ENCODE results near the gene SLC35C1. TPM values are rescaled to one million over a fixed set of nuclear protein-coding genes. Genes with fewer than 3 reads are reported as not detected.

Gene SLC35C1
- total and polyA plus RNA-seq, 2 of the 8 experiments (the other 6 are each of a cell fraction or from before 2014, with no cell fraction given), result 4.6 to 10.6 TPM

DNA sequence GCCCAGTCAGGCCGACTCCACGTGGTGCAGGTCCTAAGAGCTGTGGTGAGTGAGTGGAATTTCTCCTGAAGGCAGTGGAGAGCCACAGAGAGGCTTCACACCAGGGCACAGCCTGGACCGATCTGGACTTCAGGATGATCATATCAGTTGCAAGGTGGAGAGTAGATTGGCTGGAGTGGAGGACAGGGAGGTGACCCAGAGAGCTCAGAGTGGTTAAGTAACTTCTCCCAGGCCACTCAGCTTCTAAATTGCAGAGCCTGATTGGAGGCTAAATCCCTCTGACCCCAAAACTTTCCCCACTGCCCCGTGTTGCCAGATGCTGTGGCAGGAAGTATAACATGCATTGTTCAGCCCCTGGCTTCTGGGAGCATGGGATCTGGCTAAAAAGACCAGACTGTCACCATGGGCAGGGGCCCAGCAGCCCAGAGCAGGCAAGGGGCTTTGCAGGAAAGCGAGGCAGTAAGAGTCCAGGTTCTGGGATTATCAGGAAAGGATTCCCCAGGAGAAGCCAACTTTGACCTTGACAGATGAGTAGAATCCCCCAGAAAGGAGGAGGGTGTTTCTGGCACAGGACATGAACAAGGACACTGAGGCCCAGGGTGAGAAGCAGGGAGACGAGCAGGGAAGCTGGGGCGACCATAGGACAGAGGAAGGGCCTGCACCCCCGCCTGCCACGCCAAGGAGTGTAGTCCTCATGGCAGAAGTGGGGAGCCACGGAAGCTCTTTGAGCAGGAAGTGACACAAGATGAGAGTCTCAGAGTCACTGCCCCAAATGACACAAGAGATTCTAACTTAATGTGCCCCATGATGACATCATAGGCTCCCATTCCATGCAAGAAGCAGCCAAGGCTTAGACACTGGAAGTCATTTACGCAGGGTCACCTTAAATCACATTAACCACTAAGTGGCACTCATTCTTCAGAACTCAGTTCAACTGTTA lies 4.8 kb downstream of the SLC35C1 start:
- peaks cover 2 to 14% of the 10 kb centered on the region in 2 experiments for H4K20me1 ChIP-seq (replicated peaks in 1 of 2; ENCODE audit: control insufficient read depth in 1 of 2, insufficient read depth in 2 of 2, low read length in 2 of 2)
- TF ChIP-seq POU5F1 (IDR thresholded peaks at IDR 0.05; ENCODE audit: low read depth, low read length), result no peak
- no peak for TF ChIP-seq CHD2 (IDR thresholded peaks at IDR 0.05; ENCODE audit: low read length)
- no peak for TF ChIP-seq KDM4A (IDR thresholded peaks at IDR 0.05; ENCODE audit: low read depth, low read length, severe bottlenecking)
- TF ChIP-seq NRF1 (IDR thresholded peaks at IDR 0.05; ENCODE audit: low read depth, low read length), result no peak
- no peak for TF ChIP-seq YY1 (IDR thresholded peaks at IDR 0.05; ENCODE audit: low read depth, low read length)
- TF ChIP-seq BRCA1 (IDR thresholded peaks at IDR 0.05; ENCODE audit: low read depth, low read length), result no peak
- no peak for TF ChIP-seq PHF8 (conservative IDR thresholded peaks at IDR 0.05; ENCODE audit: low read depth, low read length)
- TF ChIP-seq TBP (IDR thresholded peaks at IDR 0.05; ENCODE audit: low read depth, low read length), result no peak
- no peak for TF ChIP-seq GABPA (IDR thresholded peaks at IDR 0.05; ENCODE audit: borderline replicate concordance, insufficient read depth, low read length)
- H3K36me3 ChIP-seq (ENCODE audit: control insufficient read depth in 2 of 4, insufficient read depth in 4 of 4, low read length in 3 of 4), result peaks cover 0 to 9% (median 0%) of the 10 kb centered on the region in 4 experiments; a peak in 3 of 8 replicates
- H2BK20ac ChIP-seq (ENCODE audit: low read length), result no peak overlapping the region
- no peak overlapping the region for H2BK12ac ChIP-seq (ENCODE audit: low read depth, low read length)
- no peak overlapping the region for H4K8ac ChIP-seq (ENCODE audit: extremely low read depth, insufficient read depth, low read length)
- no peak for DNase-seq (ENCODE audit: low read depth in 1 of 2, low spot score in 2 of 2)
- H3K4me3 ChIP-seq (ENCODE audit: extremely low read depth in 1 of 4, insufficient read depth in 2 of 4, low read depth in 3 of 4, low read length in 4 of 4), result no peak overlapping the region
- H2BK120ac ChIP-seq (replicated peaks; ENCODE audit: low read depth, low read length), result no peak overlapping the region
- H3K18ac ChIP-seq (ENCODE audit: extremely low read depth, low read length), result no peak overlapping the region
- peaks cover 6% of the 10 kb centered on the region for H3K79me1 ChIP-seq (ENCODE audit: low read depth, low read length)
- H3K14ac ChIP-seq (ENCODE audit: insufficient read length), result no peak overlapping the region
- H3K23ac ChIP-seq (ENCODE audit: insufficient read length), result no peak overlapping the region
- H2BK5ac ChIP-seq (ENCODE audit: low read depth, low read length), result no peak overlapping the region
- no peak overlapping the region for H3K4ac ChIP-seq (replicated peaks; ENCODE audit: insufficient read length, low read depth, low read length)
- POLR2A ChIA-PET (ENCODE audit: partially characterized antibody), result interaction anchor here (0.8 kb wide), 1 partner anchor 23 kb away, joined by 3 read pairs; no protein-coding TSS in a partner anchor
- no peak for FAIRE-seq
- no peak overlapping the region for H2AK5ac ChIP-seq (ENCODE audit: low read depth, low read length)
- no peaks in the 10 kb centered on the region for H3K27me3 ChIP-seq (replicated peaks in 1 of 4; ENCODE audit: control insufficient read depth in 3 of 4, extremely low read depth in 1 of 4, insufficient read depth in 3 of 4, low read length in 3 of 4)
- H3K56ac ChIP-seq (replicated peaks; ENCODE audit: insufficient read length, low read depth, low read length), result no peak overlapping the region
- peaks cover 9% of the 10 kb centered on the region; the same call in 1 of the 2 replicates for H3K23me2 ChIP-seq (ENCODE audit: low read depth, low read length)
- H2BK15ac ChIP-seq (ENCODE audit: low read length), result no peak overlapping the region
- no peak overlapping the region for H4K91ac ChIP-seq (replicated peaks; ENCODE audit: insufficient read length, low read length)
- no peak overlapping the region for H3K4me2 ChIP-seq (ENCODE audit: insufficient read depth in 1 of 2, low read depth in 2 of 2, low read length in 2 of 2)
- H3K9ac ChIP-seq (replicated peaks in 1 of 4; ENCODE audit: extremely low read depth in 1 of 4, low read depth in 3 of 4, low read length in 3 of 4), result no peak overlapping the region
- no peak overlapping the region for H2AFZ ChIP-seq (ENCODE audit: low read length)
- CTCF ChIA-PET (ENCODE audit: partially characterized antibody), result no interaction called here
- H3K4me1 ChIP-seq (replicated peaks in 1 of 4; ENCODE audit: control insufficient read depth in 3 of 4, insufficient read depth in 4 of 4, low read length in 3 of 4), result peaks cover 0 to 9% (median 4%) of the 10 kb centered on the region in 4 experiments; a peak in 3 of 7 replicates
- H3K27ac ChIP-seq (ENCODE audit: low read depth, low read length), result no peak overlapping the region
- no peaks in the 10 kb centered on the region for H3K79me2 ChIP-seq (ENCODE audit: control insufficient read depth in 1 of 2, insufficient read depth in 2 of 2, low read length in 2 of 2)
- WGBS, 2 experiments (ENCODE audit: extremely low coverage in 1 of 2, insufficient coverage in 1 of 2, insufficient read length in 1 of 2, insufficient replicate concordance in 2 of 2, low coverage in 1 of 2, low lambda C conversion rate in 2 of 2, missing lambda C conversion rate in 1 of 2), result 81% methylated on average over 11 of the region's 11 CpGs; no CpG with 5 or more reads in 1 of the 2 experiments
- H3K9me3 ChIP-seq (ENCODE audit: insufficient read depth in 2 of 2, low read depth in 1 of 2, low read length in 1 of 2), result no peaks in the 10 kb centered on the region
- no peak overlapping the region for H4K5ac ChIP-seq (ENCODE audit: insufficient read length, low read depth, low read length)

All from H1 (cell line).